OCI-LY3 (cell line): ENCODE results near the gene FBXO17.

Source experiments
- EZH2phosphoT487 ChIP-seq: fragments of 200-600 bp; shearing (Covaris generic); IDR thresholded peaks from 2 replicates; pipeline ENCODE4 v1.6.1; 2018; ENCODE audit warnings: antibody characterized with exemption, mixed run types, low read depth
- TF ChIP-seq, protein P1 (sequence below): fragments of 200-600, 300-600 bp; sonication (generic); IDR thresholded peaks from 2 replicates; pipeline ENCODE4 v1.5.1; 2014; ENCODE audit warnings: antibody characterized with exemption, low read length, low read depth

DNA sequence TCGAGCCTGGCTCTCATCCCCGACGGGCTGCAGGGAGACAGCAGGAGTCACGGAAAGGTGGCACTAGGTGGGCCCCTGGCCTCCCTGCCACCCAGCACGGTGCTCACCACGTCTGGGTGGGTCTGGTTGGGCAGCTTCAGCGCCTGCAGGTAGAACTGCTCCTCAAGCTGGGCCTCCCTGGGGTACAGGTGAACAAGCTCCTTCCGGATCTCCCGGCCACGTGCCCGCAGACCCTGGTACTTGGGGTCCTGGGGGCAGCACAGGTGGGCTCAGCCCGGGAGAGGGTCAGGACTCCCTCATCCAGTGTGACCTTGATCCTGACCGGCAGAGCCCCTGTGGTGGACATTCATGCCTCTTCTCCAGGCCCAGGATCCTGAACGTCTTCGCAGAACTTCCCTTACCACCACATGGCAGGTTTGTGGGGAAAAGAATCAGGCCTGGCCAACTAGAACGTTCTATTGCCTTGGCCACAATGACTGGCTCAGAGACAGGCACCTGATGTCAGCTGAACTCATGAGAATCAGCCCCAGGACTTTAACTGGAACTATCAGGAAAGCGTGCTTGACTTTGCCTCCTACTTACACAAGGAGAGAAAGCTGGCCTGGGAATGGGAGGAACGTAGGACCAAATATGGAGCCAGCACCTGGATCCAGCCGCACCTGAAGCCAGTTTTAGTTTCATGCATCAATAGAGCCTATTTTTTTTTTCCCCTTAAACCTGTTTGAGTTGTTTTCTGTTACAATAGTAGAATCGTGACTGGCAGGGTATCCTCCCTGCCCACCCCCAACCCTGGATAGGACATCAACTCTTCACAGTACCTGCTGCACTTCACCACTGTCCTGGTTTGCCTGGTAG lies 53.9 kb downstream of the FBXO17 start:
- TF ChIP-seq, protein P1, sequence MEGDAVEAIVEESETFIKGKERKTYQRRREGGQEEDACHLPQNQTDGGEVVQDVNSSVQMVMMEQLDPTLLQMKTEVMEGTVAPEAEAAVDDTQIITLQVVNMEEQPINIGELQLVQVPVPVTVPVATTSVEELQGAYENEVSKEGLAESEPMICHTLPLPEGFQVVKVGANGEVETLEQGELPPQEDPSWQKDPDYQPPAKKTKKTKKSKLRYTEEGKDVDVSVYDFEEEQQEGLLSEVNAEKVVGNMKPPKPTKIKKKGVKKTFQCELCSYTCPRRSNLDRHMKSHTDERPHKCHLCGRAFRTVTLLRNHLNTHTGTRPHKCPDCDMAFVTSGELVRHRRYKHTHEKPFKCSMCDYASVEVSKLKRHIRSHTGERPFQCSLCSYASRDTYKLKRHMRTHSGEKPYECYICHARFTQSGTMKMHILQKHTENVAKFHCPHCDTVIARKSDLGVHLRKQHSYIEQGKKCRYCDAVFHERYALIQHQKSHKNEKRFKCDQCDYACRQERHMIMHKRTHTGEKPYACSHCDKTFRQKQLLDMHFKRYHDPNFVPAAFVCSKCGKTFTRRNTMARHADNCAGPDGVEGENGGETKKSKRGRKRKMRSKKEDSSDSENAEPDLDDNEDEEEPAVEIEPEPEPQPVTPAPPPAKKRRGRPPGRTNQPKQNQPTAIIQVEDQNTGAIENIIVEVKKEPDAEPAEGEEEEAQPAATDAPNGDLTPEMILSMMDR: no peak
- TF ChIP-seq EZH2phosphoT487: no peak
